Stimulated activated CD8-positive, alpha-beta memory T cell treated with anti-CD3 and anti-CD28 coated beads, Interleukin-7, amount 100 ng/mL, for 1 hour (primary cell): Measurements from ENCODE around the gene AFF1.

Experiments
- DNase-seq, 2 donors: peaks; one replicate each; pipeline ENCODE4 v3.0.0-alpha.2; 2020; ENCODE audit warnings: low read depth in 2 of 2

AFF1 gene, protein sequence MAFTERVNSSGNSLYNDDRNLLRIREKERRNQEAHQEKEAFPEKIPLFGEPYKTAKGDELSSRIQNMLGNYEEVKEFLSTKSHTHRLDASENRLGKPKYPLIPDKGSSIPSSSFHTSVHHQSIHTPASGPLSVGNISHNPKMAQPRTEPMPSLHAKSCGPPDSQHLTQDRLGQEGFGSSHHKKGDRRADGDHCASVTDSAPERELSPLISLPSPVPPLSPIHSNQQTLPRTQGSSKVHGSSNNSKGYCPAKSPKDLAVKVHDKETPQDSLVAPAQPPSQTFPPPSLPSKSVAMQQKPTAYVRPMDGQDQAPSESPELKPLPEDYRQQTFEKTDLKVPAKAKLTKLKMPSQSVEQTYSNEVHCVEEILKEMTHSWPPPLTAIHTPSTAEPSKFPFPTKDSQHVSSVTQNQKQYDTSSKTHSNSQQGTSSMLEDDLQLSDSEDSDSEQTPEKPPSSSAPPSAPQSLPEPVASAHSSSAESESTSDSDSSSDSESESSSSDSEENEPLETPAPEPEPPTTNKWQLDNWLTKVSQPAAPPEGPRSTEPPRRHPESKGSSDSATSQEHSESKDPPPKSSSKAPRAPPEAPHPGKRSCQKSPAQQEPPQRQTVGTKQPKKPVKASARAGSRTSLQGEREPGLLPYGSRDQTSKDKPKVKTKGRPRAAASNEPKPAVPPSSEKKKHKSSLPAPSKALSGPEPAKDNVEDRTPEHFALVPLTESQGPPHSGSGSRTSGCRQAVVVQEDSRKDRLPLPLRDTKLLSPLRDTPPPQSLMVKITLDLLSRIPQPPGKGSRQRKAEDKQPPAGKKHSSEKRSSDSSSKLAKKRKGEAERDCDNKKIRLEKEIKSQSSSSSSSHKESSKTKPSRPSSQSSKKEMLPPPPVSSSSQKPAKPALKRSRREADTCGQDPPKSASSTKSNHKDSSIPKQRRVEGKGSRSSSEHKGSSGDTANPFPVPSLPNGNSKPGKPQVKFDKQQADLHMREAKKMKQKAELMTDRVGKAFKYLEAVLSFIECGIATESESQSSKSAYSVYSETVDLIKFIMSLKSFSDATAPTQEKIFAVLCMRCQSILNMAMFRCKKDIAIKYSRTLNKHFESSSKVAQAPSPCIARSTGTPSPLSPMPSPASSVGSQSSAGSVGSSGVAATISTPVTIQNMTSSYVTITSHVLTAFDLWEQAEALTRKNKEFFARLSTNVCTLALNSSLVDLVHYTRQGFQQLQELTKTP

DNA sequence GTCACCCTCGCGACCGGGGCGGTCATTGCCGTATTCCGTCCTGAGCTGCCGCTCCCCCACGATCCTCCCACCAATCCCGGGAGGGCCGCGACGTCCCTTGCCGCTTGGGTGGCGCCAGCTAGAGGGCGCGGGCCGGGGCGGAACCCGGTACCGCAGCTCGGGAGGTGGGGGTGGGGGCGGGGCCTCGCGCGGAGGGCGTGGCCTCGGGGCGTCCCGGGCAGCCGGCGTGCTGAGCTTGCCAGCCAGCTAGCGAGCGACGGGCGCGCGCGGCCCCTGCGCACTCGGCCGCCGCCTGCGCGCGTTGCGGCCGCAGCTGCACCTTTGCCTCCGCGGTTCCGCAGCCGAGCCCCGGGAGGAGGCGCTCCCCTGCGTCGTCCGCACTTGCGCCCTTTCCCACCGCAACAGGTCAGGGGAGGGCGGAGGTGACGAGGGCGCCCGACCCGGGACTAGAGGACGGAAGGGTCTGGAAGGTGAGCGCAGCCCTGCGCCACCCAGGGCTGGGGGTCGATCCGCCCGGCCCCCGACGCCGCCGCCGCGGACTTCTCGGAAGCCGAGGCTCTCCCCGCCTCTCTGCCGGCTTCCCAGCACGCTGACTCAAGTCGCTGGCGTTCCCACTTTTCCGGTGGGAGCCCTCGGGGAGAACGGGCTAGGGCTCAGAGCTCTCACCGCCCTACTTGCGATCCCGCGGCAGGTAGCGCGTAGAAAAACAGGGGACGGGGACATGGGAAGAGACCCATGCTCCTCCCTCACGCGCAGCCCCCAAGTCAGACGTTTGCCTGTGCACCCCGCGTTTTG lies at the start of gene AFF1:
Gene AFF1 (plus strand): TSS at position 241 of the 795 bp plus-strand sequence. CDS start 13,523 bp downstream, outside the sequence.
- peak; percentile 65 to 74 for DNase-seq

DNA sequence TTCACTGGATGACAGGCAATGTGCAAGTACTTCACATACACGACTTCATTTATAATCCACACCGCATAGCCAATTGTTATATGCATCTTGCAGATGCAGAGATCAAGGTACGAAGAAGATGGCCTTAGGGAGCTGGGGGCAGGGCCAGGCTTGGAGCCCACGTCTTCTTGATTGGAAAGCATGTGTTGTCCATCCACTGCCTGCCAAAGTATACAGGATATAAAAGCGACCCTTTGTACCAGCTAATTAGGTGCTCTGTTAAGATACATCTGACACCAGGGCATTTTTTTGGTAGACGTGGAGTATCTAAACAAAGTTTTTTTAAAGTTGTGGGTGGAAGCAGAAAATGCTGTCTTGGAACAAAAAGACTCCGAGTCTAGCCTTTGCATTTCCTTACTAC lies 44.0 kb upstream of the AFF1 start:
- no peak for DNase-seq

DNA sequence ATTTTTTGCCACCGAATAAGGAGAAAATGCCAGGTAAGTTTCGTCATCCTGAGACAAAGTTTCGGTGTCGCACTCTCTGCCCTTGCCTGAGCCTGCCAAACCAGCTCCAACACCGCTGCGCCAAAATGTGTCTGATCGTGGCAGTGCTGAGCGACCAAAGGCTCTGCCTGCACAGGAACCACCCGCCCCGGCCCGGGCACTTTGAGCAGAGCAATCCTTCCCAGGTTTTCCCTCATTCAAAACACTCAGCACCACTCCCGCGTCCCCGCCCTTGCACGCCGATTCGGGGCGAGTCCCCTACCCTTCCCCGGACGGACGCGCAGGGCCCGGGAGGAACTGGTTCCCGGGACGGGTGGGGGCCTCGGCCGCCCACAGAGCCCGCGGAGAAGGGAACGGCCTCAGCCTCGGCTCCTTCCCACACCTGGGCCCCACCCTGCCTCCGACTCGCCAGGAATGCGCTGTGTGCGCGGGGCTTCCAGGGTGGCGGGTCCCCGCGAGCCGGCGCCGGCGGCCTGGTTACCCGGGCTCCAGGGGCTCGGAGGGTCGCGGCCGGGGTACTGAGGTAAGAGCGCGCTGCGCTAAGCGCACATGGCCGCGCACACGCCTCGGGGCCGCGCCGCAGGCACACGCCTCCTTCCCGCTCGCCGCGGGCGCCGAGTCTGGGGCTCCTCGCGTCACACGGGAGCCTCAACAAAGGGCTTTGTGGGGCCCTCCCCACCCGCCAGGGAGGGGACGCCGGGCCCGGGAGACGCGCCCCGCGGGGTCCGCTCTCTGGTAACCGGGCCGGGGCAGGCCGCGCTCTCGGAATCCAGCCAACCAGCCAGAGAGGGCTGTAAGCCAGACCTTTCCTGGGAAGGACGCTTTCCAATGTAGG lies 42.8 kb upstream of the AFF1 start, which contains the start of gene C4orf36:
Gene C4orf36 (minus strand): TSS at position 661 of the 874 bp plus-strand sequence. CDS start 902 bp downstream, outside the sequence.
- DNase-seq, result no peak

DNA sequence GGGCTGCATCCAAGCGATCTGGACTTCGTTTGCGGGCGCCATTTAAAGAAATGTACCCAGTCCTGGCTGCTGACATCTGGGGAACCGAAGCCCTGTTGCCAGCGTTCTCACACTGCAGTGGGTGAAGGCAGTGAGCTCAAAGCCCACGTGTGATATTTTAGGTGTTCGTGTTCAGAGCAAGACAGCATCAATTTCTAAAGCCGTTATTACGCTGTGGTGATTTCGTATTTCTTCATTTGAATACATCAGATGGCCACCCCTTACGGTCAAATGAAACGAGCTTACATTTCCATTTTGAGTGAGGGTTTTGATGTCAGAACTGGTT lies 42.2 kb upstream of the AFF1 start:
- DNase-seq, result no peak

DNA sequence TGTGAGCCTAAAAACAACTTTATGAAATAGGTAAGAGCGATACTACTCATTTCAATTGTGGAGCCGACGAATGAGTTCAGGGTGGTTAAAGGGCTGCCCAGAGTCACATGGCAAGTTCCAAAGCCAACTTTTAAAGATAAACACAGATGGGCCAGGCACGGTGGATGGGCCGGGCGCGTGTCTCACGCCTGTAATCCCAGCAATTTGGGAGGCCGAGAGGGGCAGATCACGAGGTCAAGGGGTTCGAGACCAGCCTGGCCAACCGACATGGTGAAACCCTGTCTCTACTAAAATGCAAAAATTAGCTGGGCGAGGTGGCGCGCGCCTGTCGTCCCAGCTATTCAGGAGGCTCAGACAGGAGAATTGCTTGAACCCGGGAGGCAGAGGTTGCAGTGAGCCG lies 41.7 kb upstream of the AFF1 start:
- no peak for DNase-seq

DNA sequence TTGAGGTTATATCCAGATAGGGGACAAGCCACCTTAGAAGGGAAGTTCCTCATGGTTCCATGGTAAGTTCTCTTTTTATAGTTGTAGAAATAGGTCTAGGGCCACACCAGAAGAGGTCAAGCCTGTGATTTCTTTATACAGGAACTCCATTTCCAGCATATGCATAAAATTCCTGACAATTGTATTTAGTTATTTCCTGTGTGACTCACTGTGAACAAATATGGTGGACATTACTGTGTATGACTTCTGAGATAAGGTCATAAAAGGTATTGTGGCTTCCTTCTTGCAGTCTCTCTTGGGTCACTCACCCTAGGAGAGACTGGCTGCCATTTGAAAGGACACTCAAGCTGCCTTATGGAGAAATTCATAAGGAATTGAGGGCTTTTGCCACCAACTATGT lies 40.4 kb upstream of the AFF1 start:
- no peak for DNase-seq

DNA sequence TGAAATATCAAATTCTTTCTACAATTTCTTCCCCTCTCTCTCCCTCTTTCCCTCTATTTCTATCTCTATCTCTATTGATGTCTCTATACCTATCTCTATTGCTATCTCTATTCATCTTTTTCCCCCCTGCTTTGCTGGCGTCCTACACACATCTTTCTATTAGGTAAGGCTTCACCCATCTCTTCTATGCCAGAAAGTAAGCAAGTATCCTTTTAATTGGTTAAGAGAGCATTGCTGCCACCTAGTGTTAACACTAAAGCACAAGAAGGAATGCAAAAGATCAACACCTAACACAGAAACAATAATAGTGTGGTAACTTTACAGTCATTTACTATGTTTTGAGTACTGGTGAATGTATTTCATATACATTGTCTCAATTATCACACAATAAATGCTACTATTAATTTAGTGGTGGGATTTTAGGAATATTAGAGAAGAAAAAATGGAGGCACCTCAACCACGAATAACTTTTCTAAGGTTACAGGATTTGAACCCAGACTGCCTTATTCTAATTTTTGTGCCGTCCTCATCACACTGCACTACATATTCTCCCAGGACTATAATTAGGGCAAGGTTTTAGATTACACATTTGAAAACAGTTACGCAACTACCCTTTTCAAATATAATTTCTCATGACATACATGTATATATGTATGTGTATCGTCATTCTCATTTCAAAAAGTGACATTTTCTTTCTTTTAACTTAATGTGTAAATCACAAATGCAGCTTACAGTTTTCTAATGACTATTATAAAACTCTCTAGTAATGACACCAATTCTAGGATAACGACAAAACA lies 38.9 kb upstream of the AFF1 start:
- no peak for DNase-seq

DNA sequence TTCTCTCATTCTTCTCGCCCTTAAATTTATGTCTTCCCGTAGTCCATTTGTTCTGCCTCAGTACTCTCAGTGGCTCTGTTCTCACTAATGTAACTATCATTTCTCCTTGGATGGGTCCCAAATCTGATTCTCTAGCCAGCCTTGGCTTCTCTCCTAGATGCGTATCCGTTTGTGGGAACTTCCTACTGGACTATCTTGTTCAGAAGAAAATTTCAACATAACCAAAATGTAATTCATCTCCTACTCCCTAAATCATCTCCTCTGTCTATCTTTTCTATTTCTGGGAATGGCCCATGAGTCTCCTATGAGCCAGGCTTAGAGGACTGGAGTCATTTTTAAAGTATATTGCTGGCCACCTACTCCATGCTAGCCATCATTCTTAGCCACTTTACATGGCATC lies 38.2 kb upstream of the AFF1 start:
- DNase-seq, result no peak

DNA sequence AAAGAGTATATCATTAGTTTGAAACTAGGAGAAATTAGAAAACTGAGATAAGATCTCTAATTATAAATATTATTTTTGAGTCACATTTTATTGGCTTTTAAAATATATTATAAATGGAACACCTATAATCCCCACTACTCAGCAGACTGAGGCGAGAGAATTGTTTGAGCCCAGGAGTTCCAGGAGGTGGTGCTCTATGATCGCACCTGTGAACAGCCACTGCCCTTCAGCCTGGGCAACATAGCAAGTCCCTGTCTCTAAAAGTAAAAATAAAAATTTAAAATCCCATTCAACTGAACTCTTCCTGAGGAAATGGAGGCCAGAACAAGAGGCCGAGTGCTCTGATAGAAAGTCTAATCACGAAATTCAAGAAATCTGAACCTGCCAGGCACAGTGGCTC lies 36.2 kb upstream of the AFF1 start:
- DNase-seq, result no peak

DNA sequence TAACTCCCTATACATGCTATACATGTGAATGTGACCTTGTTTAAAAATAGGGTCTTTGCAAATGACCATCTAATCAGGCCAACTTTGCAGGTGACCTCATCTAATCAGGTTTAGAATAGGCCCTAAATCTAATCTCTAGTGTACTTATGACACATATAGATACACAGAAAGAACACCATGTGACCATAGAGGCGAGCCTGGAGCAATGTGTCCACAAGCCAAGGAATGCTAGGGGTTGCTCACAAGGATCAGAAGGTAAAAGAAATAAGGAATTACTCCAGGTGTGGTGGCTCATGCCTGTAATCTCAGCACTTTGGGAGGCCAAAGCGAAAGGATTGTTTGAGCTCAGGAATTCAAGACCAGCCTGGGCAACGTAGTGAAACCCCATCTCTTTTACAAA lies 32.9 kb upstream of the AFF1 start:
- DNase-seq, result no peak

DNA sequence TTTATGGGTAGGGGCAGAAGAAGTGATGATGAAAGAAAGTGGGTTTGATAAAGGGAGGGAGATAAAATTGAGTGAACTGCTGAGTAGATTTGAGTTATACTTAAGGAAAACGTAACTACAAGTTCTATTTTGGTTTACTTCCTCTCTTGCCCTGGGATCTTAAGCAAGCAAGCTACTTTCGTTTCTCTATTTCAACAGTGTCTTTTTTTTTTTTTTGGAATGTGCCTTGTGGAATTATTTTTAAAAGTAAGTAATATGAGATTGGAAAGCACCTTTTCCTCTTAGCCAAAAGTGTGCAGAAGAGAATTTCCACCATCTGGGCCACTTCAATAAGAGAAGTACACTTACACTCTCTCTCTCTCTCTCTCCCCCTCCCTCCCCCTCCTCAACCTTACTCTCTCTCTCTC lies 26.6 kb upstream of the AFF1 start:
- no peak for DNase-seq

DNA sequence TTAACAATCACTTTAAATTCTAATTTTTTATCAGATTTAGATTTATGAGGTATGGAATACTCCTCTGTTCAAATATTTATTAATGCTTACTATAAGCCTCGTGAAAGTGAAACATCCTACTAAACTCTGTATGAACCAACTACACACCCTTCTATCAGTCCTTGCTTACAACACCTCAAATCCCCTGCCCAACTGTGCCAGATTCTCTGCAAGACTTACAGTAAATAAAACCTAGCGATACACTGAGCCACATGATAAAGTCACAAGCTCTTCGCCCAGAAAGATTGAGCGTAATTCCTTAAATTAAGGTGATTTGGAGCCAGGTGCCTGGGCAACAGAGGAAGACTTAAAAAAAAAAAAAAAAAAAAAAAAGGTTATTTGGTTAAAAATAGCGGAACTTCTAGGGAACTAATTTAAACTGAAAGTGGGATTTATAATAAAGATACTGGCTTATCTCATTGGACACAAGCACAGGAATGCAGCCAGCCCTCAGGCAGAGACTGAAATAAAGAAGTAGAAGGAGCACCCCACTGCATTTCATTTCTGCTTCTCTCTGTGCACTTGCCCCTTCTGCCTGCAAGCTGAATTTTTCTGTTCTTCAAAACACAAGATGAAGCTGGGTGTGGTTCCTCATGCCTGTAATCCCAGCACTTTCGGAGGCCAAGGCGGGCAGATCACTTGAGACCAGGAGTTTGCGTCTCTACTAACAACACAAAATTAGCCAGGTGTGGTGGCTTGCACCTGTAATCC lies 25.1 kb upstream of the AFF1 start:
- no peak for DNase-seq

DNA sequence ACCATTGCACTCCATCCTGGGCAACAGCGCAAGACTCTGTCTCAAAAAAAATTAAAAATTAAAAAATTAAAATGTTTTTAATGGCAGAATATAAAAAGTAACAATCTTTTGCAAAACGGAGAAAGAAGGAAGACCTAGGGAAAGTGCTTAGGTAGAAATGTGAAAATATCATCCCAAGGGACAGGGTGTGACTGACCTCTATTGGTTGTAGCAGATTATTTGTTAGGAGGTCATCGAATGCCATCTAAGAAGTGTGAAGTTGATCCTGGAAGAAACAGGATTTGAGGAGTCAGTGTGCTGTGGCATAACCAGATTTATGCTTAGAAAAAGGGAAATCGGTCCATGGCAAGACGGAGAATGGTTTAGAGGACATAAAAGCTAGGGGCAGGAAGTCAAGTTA lies 24.4 kb upstream of the AFF1 start:
- DNase-seq, result no peak

DNA sequence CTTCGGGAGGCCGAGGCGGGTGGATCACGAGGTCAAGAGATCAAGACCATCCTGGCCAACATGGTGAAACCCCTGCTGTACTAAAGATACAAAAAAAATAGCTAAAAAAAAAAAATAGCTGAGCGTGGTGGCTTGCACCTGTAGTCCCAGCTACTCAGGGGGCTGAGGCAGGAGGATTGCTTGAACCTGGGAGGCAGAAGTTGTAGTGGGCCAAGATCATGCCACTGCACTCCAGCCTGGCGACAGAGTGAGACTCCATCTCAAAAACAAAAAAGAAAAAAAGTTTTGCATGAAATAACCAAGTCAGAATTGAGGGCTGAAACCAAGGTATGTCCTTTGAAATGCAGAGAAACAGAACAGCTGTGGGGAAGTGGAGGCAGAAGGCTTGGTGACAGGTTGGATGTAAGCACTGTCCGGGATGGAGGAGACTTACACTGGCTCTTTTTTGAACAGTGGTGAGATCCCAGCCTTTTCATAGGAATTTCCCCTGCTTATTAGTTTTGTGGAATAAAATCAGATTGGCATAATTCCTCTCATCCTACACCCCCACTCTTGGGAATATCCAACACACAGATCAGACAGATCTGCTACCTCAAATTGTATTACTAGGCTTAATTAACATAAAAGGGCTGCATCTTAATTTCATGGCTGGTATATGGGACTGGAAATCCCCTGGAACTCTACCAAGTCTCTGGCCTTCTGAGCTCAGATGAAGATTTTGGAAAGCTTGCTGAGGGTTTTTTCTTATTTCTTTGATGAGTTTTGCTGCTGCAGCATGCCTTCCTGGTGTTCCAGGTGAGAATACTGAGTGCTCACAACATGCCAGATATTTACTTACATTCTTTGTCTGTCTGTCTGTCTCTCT lies 23.8 kb upstream of the AFF1 start:
- DNase-seq, result no peak

DNA sequence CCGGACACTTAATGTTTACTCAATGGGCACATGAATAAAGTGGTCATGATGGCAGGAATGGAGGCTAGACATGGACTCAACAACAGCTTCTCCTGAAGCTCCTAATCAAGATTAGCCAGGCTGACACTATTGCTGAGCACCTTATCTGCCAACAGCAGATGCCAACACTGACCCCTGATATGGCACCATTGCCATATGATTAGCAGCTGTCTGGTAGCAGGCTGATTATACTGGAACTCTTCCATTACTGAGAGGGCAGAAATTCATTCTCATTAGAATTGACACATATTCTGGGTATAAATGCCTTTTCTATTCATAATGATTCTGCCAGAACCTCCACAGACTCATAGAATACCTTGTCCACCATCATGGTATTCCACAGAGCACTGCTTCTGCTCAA lies 18.4 kb upstream of the AFF1 start:
- DNase-seq, result no peak

DNA sequence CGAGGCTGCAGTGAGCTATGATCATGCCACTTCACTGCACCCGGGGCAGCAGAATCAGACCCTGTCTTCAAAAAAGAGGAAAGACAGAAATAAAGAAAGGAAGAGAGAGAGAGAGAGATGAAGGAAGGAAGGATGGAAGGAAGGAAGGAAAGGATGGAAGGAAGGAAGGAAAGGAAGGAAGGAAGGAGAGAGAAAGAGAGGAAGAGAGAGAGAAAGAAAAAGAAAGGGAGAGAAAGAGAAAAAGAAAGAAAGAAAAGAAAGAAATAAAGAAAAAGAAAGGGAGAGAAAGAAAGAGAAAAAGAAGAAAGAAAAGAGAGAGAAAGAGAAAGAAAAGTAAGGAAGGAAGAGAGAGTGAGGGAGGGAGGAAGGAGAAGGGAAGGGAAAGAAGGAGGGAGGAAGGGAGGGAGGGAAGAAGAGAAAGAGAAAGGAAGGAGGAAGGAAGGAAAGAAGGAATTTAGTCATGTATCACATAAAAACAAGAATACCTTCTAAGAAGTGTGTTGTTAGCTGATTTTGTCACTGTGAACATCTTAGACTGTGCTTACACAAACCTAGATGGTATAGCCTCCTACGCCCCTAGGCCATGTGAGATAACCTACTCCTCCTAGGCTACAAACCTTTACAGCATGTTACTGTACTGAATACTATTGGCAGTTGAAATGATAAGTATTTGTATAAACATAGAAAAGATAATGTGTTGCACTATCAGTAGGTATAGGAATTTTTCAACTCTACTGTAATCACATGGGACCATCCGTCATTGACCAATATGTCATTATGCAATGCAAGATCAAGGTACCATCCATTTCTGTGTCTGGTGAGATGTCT lies 17.4 kb upstream of the AFF1 start:
- DNase-seq, result no peak

DNA sequence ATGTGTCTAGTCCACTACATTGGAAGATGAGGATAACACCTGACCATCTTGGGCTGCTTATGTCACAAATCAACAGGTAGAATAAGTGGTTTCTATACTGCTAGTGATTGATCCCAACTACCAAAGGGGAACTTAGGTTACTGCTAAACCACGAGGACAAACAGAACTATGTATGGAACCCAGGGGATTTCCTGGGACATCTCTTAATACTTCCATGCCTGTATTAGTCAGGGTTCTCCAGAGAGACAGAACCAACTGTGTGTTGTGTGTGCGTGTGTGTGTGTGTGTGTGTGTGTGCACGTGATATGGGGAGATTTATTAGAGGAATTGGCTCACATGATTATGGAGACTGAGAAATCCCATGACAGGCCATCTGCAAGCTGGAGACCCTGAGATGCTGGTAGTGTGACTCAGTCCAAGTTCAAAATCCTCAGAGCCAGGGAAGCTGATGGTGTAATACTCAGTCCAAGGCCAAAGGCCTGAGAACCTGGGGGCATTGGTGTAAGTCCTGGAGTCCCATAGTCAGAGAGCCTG lies 16.2 kb upstream of the AFF1 start:
- DNase-seq, result no peak
